Iris pigment epithelial cell (primary cell): ENCODE measurements around the gene OR6B1.
"Not testable (repeated sequence)": the region's sequence is repeated elsewhere in the genome, so short reads cannot be mapped to it uniquely, and the experiment has no call there.

Experiments used
- DNase-seq: peaks from one replicate; pipeline ENCODE4 v3.0.0-alpha.2; 2011; ENCODE audit warnings: low read depth

Gene OR6B1

DNA sequence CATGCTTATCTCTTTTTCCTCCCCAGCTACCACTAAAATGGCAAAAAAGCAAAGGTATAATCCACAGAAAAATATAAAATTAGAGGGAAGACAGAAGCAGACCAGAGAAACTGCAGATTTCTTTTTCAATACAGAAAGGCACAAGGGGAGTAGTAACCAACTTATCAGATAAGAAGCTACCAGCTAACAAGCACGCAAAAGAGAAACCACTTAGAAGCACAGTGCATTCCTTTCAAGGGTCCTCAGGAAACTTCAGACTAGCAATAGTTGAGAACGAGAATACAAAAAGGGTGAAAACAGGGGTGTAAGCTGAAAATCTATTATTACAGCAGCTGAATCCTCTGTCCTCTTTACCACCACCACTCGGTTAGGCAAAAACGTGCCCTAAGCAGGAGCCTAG, 38.8 kb downstream of the OR6B1 start:
- peak; percentile 38 for DNase-seq

DNA sequence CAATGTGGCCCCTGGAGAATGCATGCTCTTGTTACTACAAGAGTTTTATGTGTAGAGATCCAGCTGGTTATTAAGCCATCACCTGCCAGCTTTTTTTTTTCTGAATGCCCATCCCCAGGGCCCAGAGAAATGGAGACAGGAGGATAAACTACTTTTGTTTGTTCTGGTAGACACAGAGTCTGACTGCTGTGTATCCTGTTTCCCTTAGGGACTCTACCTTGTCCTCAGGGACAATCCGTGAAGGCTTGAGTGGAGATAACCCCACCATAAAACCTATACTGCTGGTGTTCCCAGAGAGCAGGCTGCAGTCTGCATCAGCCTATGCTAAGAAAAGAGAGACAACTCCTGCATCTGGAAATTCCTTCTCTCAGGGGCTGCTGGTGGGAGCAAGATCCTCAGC, 48.5 kb downstream of the OR6B1 start, which contains the start of gene OR2A5:
Gene OR2A5 (plus strand): TSS at position 301 of the 400 bp plus-strand sequence. CDS start 1,454 bp downstream, outside the sequence.
- no peak for DNase-seq

DNA sequence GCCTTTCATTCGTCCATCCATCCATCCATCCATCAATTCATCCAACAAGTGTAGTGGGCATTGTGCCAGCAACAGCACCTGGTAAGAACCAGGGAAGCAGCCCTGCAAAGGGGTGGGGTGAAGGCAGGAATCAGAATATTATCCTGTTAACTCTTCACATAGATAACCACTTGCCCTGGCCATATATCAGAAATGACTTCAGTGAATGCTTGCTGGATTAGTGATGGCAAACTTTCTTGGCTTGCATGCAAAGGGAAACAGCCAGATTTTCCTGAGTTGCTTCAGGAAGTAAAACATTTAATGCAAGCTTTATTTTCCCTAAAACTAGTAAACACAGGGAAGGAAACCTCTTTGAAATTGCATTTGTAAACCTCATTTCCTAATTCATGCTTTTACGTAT, 49.4 kb downstream of the OR6B1 start:
- DNase-seq, result no peak

DNA sequence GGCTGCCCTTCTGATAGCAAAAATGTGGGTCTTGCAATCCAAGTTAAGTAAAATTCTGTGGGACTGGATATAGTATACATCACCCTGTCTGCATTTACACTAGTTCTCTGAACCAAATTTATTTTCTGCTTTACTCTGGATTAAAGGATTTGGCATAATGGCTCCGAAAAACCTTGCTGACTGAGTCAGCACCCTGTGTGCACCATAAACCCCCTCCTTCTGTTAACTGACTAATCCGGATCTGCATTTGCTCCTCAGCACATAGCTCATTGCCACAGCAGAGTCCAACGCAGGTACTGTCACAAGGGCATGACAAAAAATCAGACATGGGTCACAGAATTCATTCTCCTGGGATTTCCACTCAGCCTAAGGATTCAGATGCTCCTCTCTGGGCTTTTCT, 50.0 kb downstream of the OR6B1 start:
- peak; percentile 39 for DNase-seq

DNA sequence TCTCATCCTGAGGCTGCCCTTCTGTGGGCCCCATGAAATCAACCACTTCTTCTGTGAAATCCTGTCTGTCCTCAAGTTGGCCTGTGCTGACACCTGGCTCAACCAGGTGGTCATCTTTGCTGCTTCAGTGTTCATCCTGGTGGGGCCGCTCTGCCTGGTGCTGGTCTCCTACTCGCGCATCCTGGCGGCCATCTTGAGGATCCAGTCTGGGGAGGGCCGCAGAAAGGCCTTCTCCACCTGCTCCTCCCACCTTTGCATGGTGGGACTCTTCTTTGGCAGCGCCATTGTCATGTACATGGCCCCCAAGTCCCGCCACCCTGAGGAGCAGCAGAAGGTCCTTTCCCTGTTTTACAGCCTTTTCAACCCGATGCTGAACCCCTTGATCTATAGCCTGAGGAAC, 50.8 kb downstream of the OR6B1 start:
- DNase-seq, result not testable (repeated sequence)

DNA sequence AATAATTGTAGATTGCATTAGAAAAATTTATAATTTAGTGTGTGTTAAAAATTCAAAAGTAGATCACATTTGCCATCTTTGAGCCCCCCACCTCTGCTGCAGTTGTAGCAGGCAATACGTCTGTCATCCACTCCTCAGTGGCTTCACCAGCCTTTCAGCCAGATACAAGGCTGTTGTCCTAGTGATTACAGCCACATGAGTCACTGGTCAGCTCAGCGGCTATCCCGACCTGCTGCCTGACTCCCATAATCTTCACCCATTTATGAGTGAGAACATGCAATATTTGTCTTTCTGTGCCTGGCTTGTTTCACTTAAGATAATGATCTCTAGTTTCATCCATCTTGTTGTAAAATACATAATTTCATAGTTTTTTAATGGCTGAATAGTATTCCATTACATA, 57.8 kb downstream of the OR6B1 start:
- DNase-seq, result peak; percentile 75
